OCI-LY1 (cell line): ENCODE data around the gene HYAL2.

Experiments used
- H2AFZ ChIP-seq: fragments of 200-600 bp; sonication (generic), shearing (Covaris generic); 2 replicates; pipeline ENCODE4 v1.6.0; 2014; ENCODE audit warnings: antibody characterized with exemption, mild to moderate bottlenecking, low read length
- H3F3A ChIP-seq: fragments of 200-600 bp; sonication (generic), shearing (Covaris generic); 2 replicates; pipeline ENCODE4 v1.6.0; 2014; ENCODE audit warnings: mild to moderate bottlenecking, antibody characterized with exemption, low read length, moderate library complexity; ENCODE audit not compliant: insufficient read depth
- H3K27ac ChIP-seq: fragments of 200-600 bp; sonication (generic); 2 replicates; pipeline ENCODE4 v1.5.1; 2014; ENCODE audit warnings: low read length, mixed run types, mild to moderate bottlenecking, low read depth; ENCODE audit not compliant: poor library complexity, severe bottlenecking
- H3K27me3 ChIP-seq: fragments of 200-600 bp; sonication (generic); 2 replicates; pipeline ENCODE4 v1.6.0; 2014; ENCODE audit warnings: antibody characterized with exemption, mild to moderate bottlenecking, low read length, moderate library complexity; ENCODE audit not compliant: insufficient read depth
- H3K36me3 ChIP-seq: fragments of 200-600 bp; sonication (generic); 2 replicates; pipeline ENCODE4 v1.6.1; 2014; ENCODE audit warnings: mild to moderate bottlenecking, antibody characterized with exemption, low read length, moderate library complexity, mixed read lengths; ENCODE audit not compliant: insufficient read depth
- H3K4me1 ChIP-seq: fragments of 200-600 bp; sonication (generic); 2 replicates; pipeline ENCODE4 v1.5.1; 2014; ENCODE audit warnings: mild to moderate bottlenecking, low read length, moderate library complexity; ENCODE audit not compliant: insufficient read depth, severe bottlenecking
- H3K4me2 ChIP-seq: fragments of 200-600 bp; sonication (generic), shearing (Covaris generic); 2 replicates; pipeline ENCODE4 v1.6.1; 2014; ENCODE audit warnings: low read length
- H3K4me3 ChIP-seq: fragments of 200-600 bp; sonication (generic); 2 replicates; pipeline ENCODE4 v1.5.1; 2014; ENCODE audit warnings: low read length, low read depth, mild to moderate bottlenecking, mixed read lengths; ENCODE audit not compliant: poor library complexity, severe bottlenecking
- H3K79me2 ChIP-seq: fragments of 200-600 bp; shearing (Covaris generic); 2 replicates; pipeline ENCODE4 v1.6.1; 2016; ENCODE audit warnings: mixed run types, low read length, mixed read lengths; ENCODE audit not compliant: insufficient read depth
- H3K9ac ChIP-seq: fragments of 200-600 bp; sonication (generic), shearing (Covaris generic); 2 replicates; pipeline ENCODE4 v1.6.1; 2014; ENCODE audit warnings: mild to moderate bottlenecking, low read length, mixed read lengths
- H3K9me2 ChIP-seq: fragments of 200-600 bp; sonication (generic), shearing (Covaris generic); 2 replicates; pipeline ENCODE4 v1.6.1; 2014; ENCODE audit warnings: low read depth, mild to moderate bottlenecking, low read length, mixed read lengths
- H3K9me3 ChIP-seq: fragments of 200-600 bp; shearing (Covaris generic); 2 replicates; pipeline ENCODE4 v1.6.1; 2014; ENCODE audit warnings: low read length, mixed read lengths
- H4K20me1 ChIP-seq: fragments of 200-600 bp; sonication (generic), shearing (Covaris generic); 2 replicates; pipeline ENCODE4 v1.6.0; 2016; ENCODE audit warnings: mild to moderate bottlenecking, low read length; ENCODE audit not compliant: insufficient read depth
- EZH2 ChIP-seq: fragments of 200-600 bp; sonication (generic), shearing (Covaris generic); IDR thresholded peaks from 2 replicates; pipeline ENCODE4 v1.8.0; 2017; ENCODE audit warnings: borderline replicate concordance, mixed run types, mild to moderate bottlenecking, antibody characterized with exemption, low read length, moderate library complexity, mixed read lengths
- TF ChIP-seq, protein P1 (sequence below): fragments of 200-600 bp; sonication (generic), shearing (Covaris generic); IDR thresholded peaks from 2 replicates; pipeline ENCODE4 v1.5.1; 2017; ENCODE audit warnings: mild to moderate bottlenecking, antibody characterized with exemption, low read length, moderate library complexity, mixed read lengths

The HYAL2 gene

DNA sequence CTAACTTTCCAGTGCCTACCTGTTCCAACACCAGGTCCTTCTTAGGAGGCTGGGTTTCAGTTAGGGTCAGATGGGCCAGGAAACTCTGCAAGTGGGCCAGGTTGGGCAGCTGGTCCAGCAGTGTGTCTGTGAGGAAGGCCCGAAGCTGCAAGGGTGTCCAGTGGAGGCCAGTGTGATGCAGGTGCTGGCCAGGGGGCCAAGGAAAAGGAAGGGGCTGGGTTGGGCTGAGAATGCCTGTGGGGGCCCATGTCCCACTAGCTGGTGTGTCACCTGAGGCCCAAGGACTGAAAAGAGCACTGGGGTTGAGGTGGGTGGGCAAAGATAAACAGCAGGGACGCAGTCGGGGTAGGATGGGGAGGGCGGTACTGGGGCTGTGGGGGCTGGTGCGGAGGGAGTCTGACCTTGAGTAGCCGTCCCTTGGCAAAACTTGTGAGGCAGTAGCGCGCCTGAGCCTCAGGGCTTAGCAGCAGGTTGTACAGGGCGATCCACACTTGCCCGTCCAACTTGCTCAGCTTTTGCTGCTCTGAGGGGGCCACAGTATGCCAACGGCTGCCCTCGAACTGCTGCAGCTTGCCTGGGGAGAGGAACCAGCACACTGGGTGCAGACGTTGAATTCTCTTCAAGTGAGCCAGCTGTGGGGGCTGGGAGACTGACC lies 19.6 kb upstream of the HYAL2 start:
- Histone ChIP-seq H2AFZ (no peak overlapping the region), H3K9me2 (no peaks in the 10 kb centered on the region), H3K9ac (no peak overlapping the region), H3K36me3 (no peaks in the 10 kb centered on the region), H3K27ac (no peak overlapping the region), H3K4me3 (no peak overlapping the region), H3F3A (0 out of 2 replicates have a peak, but pooled peaks cover 5% of the 10 kb centered on the region), H3K4me2 (no peak overlapping the region), H4K20me1 (no peaks in the 10 kb centered on the region), H3K79me2 (no peaks in the 10 kb centered on the region), H3K27me3 (no peaks in the 10 kb centered on the region), H3K4me1 (peaks cover 48% of the 10 kb centered on the region), H3K9me3 (no peaks in the 10 kb centered on the region)
- TF ChIP-seq, protein P1, sequence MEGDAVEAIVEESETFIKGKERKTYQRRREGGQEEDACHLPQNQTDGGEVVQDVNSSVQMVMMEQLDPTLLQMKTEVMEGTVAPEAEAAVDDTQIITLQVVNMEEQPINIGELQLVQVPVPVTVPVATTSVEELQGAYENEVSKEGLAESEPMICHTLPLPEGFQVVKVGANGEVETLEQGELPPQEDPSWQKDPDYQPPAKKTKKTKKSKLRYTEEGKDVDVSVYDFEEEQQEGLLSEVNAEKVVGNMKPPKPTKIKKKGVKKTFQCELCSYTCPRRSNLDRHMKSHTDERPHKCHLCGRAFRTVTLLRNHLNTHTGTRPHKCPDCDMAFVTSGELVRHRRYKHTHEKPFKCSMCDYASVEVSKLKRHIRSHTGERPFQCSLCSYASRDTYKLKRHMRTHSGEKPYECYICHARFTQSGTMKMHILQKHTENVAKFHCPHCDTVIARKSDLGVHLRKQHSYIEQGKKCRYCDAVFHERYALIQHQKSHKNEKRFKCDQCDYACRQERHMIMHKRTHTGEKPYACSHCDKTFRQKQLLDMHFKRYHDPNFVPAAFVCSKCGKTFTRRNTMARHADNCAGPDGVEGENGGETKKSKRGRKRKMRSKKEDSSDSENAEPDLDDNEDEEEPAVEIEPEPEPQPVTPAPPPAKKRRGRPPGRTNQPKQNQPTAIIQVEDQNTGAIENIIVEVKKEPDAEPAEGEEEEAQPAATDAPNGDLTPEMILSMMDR = no peak
- no peak for TF ChIP-seq EZH2

DNA sequence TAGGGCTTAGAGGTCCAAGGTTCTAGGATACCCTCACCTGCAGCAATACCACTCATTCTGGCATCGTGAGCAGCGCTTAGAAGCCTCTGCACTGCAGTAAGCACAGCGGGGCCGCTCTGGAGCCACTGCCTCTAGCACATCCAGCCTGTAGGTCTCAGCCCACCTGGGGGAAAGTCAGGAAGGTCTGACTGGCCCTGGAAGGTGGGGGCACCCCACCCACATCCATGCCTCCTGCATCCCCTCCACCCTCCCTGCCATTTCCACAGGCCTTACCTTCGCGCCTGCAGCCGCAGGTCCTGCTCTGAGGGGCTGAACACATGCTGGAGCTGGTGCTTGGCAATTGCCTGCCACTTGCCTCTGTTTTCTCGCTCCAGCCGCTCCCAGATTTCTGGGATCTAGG lies 19.0 kb upstream of the HYAL2 start:
- peak overlapping the region; percentile 76; the same call in 1 of the 2 replicates for H3K4me2 ChIP-seq
- peak overlapping the region; percentile 58 for H3K4me3 ChIP-seq

DNA sequence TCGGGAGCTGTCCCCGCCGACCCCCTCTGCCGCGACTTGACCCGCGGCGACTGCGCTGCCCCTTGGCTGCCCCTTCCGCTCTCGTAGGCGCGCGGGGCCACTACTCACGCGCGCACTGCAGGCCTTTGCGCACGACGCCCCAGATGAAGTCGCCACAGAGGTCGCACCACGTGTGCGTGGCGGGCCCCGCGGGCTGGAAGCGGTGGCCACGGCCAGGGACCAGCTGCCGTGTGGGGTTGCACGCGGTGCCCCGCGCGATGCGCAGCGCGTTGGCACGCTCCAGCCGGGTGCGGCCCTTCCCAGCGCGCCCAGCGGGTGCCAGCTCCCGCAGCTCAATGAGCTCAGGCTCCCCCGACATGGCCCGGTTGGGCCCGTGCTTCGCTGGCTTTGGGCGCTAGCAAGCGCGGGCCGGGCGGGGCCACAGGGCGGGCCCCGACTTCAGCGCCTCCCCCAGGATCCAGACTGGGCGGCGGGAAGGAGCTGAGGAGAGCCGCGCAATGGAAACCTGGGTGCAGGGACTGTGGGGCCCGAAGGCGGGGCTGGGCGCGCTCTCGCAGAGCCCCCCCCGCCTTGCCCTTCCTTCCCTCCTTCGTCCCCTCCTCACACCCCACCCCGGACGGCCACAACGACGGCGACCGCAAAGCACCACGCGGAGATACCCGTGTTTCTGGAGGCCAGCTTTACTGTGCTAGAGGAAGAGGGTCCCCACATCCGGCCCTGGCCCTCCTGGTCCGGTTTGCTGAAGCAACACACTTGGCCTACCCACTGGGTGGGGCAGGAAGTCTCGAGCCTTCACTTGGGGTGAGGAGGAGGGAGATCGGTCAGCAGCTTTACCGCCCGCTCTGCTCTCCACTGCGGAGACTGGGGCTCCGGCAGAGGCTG lies 18.1 kb upstream of the HYAL2 start, which contains the start of gene RASSF1:
Gene RASSF1 (minus strand): TSS at position 389 of the 882 bp plus-strand sequence. CDS start 31 bp downstream, at position 358.
- Histone ChIP-seq H3K4me2 (peak within 1 kb of the TSS; percentile 76), H3K4me3 (peak within 1 kb of the TSS; percentile 58), H3K9me2 (no peaks in the 10 kb centered on the region), H3F3A (0 out of 2 replicates have a peak, but pooled peaks cover 5% of the 10 kb centered on the region), H3K27ac (no peak within 1 kb of the TSS), H2AFZ (no peak within 1 kb of the TSS), H3K9me3 (no peaks in the 10 kb centered on the region), H3K79me2 (peaks cover 12% of the 10 kb centered on the region), H3K9ac (peak within 1 kb of the TSS; percentile 53), H3K27me3 (no peaks in the 10 kb centered on the region), H4K20me1 (no peaks in the 10 kb centered on the region), H3K36me3 (peaks cover 4% of the 10 kb centered on the region; the same call in 1 of the 2 replicates), H3K4me1 (peaks cover 52% of the 10 kb centered on the region)
- TF ChIP-seq, protein P1 = no peak
- TF ChIP-seq EZH2 = no peak

More for the DNA sequence above, 19.0 kb upstream of the HYAL2 start:
- H2AFZ ChIP-seq = no peak overlapping the region
- no peaks in the 10 kb centered on the region for H4K20me1 ChIP-seq
- H3K9me2 ChIP-seq = no peaks in the 10 kb centered on the region
- H3K36me3 ChIP-seq = peaks cover 3% of the 10 kb centered on the region; the same call in 1 of the 2 replicates
- peaks cover 48% of the 10 kb centered on the region for H3K4me1 ChIP-seq
- 0 out of 2 replicates have a peak, but pooled peaks cover 5% of the 10 kb centered on the region for H3F3A ChIP-seq
- peaks cover 3% of the 10 kb centered on the region for H3K79me2 ChIP-seq
- H3K27me3 ChIP-seq = no peaks in the 10 kb centered on the region
- H3K9me3 ChIP-seq = no peaks in the 10 kb centered on the region
- TF ChIP-seq EZH2 = no peak
- TF ChIP-seq, protein P1 = no peak
- no peak overlapping the region; the same call in 1 of the 2 replicates for H3K9ac ChIP-seq
- no peak overlapping the region for H3K27ac ChIP-seq
